VCaP (cell line): ENCODE data around the gene TCF3.
"Not testable (repeated sequence)": the region's sequence is repeated elsewhere in the genome, so short reads cannot be mapped to it uniquely, and the experiment has no call there.

Experiments used
- H3K27ac ChIP-seq: fragments of 450-650 bp; 2 replicates; pipeline ENCODE4 v1.5.1; 2017
- TF ChIP-seq, protein P1 (sequence below): fragments of 450-650 bp; conservative IDR thresholded peaks from 2 replicates; pipeline ENCODE4 v1.5.1; 2017; ENCODE audit warnings: mild to moderate bottlenecking, moderate library complexity

Gene TCF3

DNA sequence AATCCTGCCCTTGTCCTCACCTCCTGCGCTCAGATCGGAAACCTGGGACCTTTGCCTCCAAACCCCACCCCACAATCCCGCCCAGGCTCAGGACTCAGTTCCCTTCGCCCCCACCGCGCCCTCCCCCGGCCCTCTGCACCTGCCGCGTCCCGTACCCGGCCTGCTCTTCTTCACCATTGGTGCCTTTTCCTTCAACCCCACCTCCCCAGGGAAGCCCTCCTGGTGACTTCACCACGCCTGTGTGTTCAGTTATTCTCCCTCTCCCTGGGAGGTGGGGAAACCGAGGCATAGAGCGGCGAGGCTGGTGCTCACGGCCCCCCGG lies 19.3 kb upstream of the TCF3 start:
- TF ChIP-seq, protein P1, sequence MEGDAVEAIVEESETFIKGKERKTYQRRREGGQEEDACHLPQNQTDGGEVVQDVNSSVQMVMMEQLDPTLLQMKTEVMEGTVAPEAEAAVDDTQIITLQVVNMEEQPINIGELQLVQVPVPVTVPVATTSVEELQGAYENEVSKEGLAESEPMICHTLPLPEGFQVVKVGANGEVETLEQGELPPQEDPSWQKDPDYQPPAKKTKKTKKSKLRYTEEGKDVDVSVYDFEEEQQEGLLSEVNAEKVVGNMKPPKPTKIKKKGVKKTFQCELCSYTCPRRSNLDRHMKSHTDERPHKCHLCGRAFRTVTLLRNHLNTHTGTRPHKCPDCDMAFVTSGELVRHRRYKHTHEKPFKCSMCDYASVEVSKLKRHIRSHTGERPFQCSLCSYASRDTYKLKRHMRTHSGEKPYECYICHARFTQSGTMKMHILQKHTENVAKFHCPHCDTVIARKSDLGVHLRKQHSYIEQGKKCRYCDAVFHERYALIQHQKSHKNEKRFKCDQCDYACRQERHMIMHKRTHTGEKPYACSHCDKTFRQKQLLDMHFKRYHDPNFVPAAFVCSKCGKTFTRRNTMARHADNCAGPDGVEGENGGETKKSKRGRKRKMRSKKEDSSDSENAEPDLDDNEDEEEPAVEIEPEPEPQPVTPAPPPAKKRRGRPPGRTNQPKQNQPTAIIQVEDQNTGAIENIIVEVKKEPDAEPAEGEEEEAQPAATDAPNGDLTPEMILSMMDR = no peak
- no peak overlapping the region for H3K27ac ChIP-seq

DNA sequence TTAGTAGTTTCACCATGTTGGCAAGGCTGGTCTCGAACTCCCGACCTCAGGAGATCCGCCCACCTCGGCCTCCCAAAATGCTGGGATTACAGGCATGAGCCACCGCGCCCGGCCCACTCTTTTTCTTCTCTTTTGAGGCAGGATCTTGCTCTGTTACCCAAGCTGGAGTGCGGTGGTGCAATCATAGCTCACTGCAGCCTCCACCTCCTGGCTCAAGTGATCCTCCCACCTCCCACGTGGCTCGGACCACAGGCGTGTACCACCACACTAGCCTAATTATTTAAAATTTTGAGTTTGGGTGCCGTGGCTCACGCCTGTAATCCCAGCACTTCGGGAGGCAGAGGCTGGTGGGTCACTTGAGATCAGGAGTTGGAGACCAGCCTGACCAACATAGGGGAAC lies 18.3 kb upstream of the TCF3 start:
- H3K27ac ChIP-seq = not testable (repeated sequence)

DNA sequence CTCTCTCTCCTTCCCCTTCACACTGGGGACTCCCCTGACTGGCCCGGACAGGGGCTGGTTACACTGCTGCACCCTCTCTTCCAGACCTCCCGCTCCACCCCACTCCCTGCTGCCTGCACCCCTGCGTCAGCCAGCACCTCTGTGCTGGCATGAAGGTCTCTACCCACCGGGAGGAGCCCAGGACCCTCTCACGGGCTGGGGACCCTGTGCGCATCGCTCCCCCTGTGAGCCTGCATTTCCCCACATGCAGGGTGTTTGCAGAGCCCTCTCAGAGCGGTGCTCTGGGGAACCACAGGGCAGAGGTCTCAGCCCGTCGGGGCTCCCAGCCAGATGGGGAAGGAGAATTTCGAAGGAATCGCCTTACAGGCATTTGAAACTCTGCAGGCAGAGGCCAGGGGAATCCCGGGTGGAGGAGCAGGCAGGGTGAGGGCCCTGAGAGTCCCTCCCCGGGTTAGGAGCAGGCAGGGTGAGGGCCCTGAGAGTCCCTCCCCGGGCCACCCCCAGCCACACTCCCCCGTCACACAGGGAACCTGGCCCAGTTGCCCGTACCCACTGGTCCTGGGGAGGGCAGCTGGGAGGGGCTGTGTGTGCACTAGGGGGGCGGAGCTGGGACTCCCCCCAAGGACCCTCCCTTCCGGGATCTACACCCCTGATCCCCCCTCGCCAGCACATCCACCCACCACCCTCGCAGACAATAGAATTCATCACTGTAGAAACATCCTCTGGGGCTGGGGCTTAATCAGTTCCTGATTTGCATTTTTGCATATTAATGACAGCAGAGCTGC lies 16.3 kb upstream of the TCF3 start:
- H3K27ac ChIP-seq = no peak overlapping the region
- TF ChIP-seq, protein P1 = no peak

DNA sequence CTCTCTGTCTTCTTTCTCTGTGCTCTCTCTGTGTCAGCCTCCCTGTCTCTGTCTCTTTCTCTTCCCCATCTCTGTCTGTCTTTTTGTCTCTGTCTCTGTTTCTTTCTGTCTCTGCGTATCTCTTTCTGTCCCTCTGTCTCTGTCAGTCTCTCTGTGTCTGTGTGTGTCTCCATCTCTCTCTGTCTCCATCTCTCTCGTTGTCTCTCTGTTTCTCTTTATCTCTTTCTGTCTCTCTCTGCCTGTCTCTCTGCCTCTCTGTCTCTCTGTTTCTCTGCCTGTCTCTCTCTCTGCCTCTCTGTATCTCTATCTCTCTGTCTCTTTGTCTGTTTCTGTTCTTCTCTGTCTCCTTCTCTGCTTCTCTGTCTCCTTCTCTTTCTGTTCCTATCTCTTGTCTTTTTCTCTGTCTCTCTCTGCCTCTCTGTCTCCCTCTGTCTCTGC lies 15.7 kb upstream of the TCF3 start:
- TF ChIP-seq, protein P1 = no peak
- no peak overlapping the region for H3K27ac ChIP-seq

DNA sequence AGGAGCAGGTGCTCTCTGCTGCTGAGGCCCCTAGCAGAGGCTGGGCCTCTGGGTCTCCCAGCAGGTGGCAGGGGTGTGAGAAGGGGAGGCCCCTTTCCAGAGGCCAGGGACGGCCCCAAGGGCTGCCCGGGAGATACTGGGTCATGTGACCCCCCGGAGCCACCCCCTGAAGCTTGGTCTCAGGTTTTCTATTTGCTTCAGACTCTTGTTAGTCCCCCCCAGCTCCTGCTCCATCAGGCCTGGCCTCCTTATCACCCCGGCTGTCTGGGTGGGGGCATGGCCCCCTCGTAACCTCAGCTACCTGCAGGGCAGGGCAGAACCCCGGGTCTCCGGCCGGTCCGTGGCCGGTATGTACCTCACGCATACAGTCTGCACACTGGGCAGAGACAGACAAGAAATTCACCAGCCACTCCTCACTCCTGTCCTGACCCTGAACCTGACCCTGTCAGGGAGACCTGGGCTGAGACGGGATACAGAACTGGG lies 13.2 kb upstream of the TCF3 start:
- TF ChIP-seq, protein P1 = no peak
- no peak overlapping the region for H3K27ac ChIP-seq

DNA sequence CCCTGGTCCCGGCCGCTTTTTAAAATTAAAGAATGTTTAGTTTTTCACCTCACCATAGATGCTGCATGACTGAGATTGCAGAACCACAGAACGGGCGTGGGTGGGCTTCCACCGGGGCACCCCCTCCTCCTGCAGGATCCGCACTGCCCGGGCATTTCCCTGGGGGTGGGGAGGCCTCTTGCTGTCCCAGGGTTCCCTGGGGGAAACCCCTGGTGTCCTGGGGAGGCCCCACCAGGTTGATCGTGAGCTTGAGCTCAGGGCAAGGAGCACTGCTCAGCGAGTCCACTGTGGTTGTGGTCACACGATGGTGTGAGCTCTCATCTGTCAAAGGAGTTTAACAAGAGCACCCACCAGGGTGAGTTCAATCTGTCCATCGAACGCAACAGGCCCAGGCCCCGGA lies 11.4 kb upstream of the TCF3 start:
- H3K27ac ChIP-seq = no peak overlapping the region
- TF ChIP-seq, protein P1 = no peak

DNA sequence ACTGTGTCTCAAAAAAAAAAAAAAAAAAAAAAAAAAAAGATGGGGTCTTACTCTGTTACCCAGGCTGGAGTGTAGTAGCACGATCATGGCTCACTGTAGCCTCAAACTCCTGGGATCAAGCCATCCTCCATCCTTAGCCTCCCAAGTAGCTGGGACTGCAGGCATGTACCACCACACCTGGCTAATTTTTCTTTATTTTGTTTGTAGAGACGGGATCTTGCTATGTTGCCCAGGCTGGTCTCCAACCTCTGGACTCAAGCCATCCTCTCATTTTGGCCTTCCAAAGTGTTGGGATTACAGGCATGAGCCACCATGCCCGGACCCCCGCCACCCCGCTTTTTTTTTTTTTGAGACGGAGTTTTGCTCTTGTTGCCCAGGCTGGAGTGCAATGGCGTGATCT lies 10.8 kb upstream of the TCF3 start:
- not testable (repeated sequence) for H3K27ac ChIP-seq

DNA sequence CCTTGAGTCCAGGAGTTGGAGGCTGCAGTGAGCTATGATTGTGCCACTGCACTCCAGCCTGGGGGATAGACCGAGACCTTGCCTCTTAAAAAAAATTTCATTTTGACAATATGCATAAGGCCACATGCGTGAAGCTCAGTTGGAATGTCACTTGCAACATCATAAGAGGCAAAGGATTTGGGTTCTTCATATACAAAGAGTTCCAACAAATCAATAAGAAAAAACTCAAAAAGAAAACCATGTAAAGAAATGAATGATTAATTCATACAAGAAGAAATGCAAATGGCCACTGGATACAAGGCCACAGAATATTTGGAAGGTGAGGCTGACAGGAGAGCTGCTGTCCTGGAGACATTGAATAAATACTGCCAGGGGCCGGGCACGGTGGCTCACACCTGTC lies 9.6 kb upstream of the TCF3 start:
- no peak overlapping the region for H3K27ac ChIP-seq
- TF ChIP-seq, protein P1 = no peak

DNA sequence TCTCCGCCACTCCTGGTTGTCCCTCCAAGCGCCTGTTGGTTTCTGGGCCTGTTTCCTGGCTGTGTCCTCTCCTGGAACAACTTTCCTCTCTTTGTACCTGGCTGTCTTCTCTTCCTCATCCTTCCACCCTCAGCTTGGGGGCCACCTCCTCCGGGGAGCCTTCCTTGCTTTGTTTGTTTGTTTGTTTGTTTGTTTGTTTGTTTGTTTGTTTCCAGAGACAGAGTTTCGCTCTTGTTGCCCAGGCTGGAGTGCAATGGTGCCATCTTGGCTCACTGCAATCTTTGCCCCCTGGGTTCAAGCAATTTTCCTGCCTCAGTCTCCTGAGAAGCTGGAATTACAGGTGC lies 6.6 kb upstream of the TCF3 start:
- H3K27ac ChIP-seq = no peak overlapping the region
- TF ChIP-seq, protein P1 = no peak
